ENCODE measurements around the gene HNRNPL.
"Not testable (repeated sequence)": the region's sequence is repeated elsewhere in the genome, so short reads cannot be mapped to it uniquely, and the experiment has no call there.

HNRNPL gene

GRCh38 chr19:38821230-38821825 lies 28.5 kb downstream of the HNRNPL start:
- not testable (repeated sequence) for DNase-seq

DNA sequence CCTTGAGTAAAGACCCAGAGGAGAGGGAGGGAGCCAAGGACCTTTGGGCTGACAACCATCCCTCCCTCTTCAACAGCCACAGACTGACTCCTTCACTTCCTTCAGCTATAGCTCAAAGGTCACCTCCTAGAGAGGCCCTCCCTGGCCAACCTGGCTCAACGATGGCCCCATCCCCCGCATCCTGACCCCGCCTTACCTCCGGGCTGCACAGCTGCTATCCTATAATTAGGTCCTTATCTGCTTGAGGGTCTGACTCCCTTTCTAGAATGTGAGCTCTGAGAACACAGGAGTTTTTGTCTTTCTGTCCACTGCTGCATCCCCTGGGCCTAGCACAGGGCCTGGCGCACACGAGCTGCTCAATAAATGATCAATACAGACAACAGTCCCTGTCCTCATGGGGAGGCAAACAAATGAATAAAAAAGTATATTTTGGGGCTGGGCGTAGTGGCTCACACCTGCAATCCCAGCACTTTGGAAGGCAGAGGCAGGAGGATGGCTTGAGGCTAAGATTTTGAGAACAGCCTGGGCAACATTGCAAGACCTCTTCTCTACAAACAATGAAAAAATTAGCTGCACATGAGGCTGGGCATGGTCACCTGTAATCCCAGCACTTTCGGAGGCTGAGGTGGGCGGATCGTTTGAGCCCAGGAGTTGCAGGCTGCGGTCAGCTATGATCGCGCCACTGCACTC lies 30.4 kb downstream of the HNRNPL start:
- no peak for DNase-seq

GRCh38 chr19:38817081-38817480 lies 32.7 kb downstream of the HNRNPL start:
- DNase-seq: no peak

DNA sequence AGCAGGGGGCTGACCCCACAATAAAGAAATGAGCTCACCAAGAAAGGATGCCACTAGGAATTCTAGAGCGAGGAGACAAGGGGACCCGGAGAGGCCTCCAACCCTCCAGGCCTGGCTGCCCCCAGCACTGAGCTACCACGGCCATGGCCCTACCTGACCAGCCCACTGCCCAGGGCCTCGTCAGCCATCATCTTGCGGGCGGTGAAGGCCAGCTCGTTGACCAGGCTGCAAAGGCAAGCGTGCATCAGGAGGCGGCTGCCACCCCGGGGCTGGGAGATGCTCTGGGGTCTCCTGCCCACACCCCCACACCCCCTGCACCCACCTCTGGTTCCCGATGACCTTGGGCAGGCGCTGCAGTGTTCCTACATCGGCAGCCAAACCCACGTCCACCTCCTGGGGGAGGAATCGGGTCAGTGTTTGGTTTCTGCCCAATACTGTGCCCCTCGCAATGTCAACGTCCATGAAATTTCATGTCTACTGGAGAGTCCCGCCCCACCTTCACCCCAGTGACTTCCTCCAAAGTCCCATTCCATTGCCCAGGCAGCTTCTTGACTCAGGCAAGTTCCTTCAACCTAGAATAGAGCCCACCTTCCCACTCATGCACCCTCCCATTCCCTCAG lies 33.5 kb downstream of the HNRNPL start:
- DNase-seq: no peak

DNA sequence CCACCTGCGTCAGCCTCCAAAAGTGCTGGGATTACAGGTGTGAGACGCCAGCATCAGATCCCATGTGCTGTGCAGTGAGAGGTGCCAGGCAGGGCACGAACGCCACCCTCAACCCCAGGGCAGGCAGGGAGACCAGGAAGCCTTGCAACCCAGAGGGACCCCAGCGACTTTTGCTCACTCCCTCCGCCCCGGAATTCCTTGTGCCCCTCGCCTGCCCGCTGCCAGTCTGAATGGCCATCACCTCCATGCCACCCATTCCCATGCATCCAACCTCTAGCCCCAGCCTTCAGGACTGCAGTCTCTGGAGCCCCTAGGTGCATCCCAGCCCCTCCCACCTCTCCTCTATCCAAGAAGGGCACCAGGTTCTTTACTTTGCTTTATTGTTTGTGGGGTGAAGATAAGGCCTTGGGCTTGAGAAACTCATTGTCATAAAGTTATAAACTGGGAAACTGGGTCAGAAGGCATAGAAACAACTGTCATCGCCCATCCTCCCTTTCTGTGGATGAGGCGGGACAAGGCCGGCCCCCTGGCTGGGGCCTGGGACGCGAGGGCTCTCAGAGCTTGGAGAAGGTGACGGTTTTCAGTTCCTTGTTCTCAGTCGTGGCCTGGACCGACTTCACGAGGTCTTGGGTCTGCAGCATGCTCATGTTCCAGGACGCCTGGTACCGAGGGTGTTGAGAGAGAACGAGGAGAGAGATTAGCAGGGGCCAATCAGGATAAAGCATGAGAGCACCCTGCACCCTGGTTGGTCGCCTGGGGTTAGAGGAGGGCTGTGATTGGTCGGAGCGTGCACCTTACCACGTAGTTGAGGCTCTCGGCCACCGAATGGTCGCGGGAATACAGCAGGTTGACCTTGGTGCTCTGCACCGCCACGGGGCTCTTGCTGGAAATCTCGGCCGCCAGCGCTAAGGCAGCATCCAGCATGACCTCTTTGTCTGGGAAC lies 34.5 kb downstream of the HNRNPL start:
- no peak for DNase-seq

DNA sequence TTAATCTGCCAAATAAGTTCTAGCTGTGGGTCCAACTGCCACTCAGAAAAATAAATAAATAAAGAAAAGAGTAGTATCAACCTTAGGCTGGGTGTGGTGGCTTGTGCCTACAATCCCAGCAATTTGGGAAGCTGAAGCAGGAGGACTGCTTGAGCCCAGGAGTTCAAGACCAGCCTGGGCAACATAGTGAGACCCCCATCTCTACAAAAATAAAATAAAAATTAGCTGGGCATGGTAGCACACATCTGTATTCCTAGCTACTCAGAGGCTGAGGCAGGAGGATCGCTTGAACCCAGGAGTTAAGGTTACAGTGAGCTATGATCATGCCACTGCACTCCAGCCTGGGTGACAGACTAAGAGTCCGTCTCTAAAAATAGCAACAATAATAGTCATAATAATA lies 35.9 kb downstream of the HNRNPL start:
- not testable (repeated sequence) for DNase-seq

DNA sequence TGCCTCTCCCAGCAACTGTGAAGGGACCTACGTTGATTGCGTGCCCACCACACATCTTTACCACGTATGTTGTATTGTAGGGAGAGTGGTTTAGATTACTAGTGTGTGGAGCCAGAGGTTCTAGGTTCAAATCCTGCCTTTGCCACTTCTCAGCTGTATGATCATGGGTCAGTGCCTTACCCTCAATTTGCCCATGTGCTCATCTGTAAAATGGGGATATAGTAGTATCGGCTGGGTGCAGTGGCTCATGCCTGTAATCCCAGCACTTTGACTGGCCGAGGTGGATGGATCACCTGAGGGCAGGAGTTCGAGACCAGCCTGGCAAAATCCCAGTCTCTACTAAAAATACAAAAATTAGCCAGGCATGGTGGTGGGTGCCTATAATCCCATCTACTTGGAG lies 36.5 kb downstream of the HNRNPL start:
- DNase-seq: no peak

- DNase-seq: no peak
These were observed 36.9 kb downstream of the HNRNPL start, which contains the start of gene LGALS4 for GRCh38 chr19:38812841-38813320. Gene LGALS4, minus strand, starts transcription at chr19:38812945. Its CDS starts 59 bp downstream, at chr19:38812886.

DNA sequence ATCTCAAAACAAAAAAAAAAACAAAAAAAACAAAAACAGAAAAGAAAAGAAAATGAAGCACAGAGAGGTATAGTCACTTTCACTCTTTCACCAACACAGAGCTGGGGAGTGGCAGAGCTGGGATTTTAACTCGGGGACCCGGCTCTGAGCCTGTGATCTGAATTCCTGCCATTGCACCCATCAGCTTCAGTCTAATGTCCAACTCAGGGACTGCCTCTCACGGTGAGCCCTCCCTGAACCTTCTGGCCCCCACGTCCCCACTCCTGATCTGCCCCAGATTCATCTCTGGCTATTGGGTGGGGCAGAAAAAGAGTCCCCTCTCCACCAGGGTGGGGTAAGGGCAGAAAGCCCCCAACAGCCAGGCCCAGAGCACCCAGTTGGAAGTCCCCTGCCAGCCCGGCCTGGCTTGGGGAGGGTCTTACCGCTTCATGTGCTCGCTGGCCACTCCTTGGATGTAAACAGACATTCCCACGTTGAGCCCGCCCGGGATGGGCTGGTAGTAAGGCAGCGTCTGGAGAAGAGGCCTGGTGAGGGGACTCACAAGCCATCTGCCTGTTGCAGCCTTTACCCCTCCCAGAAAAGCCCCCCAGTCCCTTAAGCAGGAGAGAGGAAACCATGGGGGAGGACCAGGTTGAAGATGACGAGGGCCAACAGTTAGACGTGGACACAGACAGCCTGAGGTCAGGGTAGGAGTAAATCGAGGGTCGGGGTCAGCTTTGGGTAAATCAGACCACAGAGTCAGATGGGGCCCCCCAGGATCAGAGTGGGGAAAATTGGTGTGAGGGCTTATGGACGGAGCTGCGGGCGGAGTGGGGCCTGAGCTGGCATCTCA lies 37.6 kb downstream of the HNRNPL start:
- no peak for DNase-seq

DNA sequence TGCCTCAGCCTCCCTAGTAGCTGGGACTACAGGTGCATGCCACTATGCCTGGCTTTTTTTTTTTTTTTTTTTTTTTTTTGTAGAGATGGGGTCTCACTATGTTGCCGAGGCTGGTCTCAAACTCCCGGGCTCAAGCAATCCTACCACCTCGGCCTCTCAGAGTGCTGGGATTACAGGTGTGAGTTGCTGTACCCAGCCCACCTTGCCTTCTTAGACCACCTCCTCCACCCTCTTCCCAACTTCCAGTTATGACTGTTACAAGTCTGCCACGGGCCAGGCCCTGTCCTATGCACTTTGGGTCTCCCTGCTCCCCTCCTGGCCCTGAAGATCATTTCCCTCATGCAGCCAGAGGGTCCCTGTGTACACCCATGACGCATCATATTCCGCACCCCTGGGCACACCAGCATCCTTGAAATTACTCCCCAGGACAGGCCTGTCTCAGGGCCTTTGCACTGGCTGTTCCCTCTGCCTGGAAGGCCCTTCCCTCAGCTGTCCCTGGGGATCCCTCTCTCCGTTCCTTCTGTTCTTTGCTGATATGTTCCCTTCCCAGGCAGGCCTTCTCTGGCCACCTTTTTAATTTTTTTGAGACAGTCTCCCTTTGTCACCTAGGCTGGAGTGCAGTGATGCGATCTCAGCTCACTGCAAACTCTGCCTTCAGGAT lies 40.1 kb downstream of the HNRNPL start:
- DNase-seq: no peak

DNA sequence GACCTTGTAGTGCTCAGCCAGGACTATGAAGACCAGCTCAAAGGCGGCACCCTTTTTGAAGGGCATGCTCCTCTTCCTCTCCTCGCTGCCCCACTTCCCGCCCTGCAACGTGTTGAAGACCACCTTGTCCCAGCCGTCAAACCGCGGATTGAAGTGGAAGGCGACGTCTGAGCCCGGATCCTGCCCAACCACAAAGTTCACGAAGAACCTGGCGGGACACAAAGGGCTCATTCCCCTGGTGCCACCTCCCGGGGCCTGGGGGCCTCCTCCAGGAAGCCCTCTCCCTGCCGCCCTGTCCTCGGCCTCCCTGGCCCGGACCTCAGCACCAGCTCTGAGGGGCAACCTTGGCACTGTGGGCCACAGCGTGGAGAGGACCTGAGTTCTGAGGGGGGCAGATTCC lies 41.0 kb downstream of the HNRNPL start:
- DNase-seq: no peak

- not testable (repeated sequence) for DNase-seq
These were observed 42.2 kb downstream of the HNRNPL start for GRCh38 chr19:38807374-38808098.

DNA sequence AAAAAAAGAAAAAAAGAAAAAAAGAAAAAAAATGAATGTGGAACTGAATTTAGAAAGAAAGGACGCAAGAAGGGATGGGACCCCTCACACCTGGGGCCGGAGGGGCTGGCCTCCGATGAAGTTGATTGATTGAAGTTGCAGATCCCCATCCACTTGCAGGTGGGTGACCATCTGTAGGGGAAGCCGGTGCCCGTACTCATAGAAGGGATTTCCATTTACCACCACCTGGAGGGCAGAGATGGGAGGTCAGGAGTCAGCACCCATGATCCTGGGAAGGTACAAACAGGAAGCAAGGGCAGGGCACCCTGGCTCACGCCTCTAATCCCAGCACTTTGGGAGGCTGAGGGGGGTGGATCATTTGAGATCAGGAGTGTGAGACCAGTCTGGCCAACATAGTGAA lies 43.4 kb downstream of the HNRNPL start:
- no peak for DNase-seq

GRCh38 chr19:38805180-38805579 lies 44.6 kb downstream of the HNRNPL start:
- no peak for DNase-seq

DNA sequence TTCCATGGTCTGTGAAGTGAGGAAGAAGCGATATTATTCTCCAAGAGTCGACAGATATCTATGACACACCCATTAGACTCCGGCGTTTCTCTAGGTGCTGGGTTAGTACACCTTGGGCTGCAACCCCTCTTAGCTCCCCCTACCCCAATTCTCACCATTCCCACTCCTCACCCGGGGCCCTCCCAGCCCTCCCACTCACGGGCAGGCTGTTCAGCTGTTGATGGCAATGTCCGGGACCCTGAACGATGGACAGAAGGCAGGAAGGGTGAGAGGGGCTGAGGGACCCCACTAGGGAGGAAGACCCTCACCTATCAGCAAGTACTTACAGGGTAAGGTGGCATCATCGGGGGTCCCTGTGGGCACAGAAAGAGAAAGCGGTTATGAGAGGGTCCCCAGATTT lies 46.2 kb downstream of the HNRNPL start:
- DNase-seq: no peak

DNA sequence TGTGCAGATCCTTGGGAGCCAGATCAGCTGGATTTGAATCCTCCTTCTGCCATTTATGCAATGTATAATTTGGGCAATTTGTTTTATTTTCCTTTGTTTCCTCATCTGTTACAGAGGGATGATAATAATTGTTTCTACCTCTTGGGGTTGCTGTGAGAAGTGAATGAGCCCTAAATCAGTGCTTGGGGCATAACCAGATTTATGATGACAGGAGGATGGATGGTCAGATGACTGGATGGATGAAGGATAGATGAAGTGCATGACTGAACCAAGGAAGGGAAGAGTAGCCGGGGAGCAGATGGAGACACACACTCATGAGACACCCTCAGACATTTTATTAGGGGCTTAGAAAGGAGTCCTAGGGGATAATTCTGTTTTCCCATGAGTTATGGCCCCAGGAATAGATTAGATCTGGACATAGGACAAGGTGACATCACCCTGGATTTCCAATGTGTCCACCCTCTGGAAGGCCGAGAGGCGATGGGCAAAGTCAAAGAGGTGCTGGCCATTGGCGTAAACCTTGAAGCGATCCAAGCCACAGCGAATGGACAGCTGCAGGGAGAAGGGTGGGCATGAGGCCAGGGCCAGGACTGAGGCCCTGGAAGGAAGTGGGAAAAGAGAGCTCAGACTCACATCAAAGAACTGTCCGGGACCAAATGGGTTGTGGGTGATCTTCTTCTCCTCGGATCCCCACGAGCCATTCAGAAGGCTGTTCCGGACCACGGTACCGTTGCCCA lies 48.3 kb downstream of the HNRNPL start:
- DNase-seq: no peak

DNA sequence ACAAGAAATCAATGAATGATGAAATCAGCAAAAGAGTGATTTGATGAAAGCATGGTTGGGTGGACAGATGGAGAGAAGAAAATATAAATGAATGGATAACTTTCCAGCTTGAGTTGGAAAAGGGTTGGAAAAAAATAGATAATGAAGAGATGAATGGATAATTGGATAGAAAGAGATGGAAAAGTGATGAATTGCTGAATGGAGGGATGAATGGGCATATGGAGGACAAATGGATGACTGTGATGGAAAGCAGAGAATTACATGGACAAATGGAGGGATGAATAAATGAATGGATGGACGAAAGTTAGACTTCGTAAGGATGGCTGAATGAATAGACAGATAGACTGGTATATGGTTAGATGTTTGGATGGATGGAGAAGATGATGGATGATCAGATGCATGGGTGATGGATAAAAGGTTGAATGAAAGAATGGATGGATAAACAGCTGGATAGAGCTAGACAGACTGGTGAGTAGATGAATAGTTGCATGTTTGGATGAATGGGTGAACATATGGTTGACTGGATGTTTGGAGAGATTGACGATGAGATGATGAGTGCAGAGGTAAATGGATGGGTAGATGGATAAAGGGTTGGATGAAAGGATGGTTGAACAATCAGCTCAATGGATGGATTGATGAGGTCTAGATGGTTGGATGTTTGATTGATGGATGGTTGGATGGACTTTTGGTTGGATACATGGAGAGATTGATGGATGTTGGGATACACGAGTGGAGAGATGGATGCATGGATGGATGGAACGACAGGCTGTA lies 49.0 kb downstream of the HNRNPL start:
- DNase-seq: no peak

- DNase-seq: no peak
These were observed 50.7 kb downstream of the HNRNPL start for GRCh38 chr19:38799104-38799503.

- not testable (repeated sequence) for DNase-seq
These were observed 52.0 kb downstream of the HNRNPL start for GRCh38 chr19:38797781-38798180.

Measured in NCI-H1048 (cell line).